Activated T-cell treated with anti-CD3 and anti-CD28 coated beads for 1 hour (primary cell): ENCODE data around the gene PHKA1.
"Not testable (repeated sequence)": the region's sequence is repeated elsewhere in the genome, so short reads cannot be mapped to it uniquely, and the experiment has no call there.

Experiments
- DNase-seq: peaks from one replicate; pipeline ENCODE4 v3.0.0-alpha.2; 2020; ENCODE audit warnings: low read depth

The PHKA1 gene

GRCh38 chrX:72666451-72666850 lies 47.7 kb downstream of the PHKA1 start:
- DNase-seq, result no peak

GRCh38 chrX:72663737-72664136 lies 50.4 kb downstream of the PHKA1 start:
- DNase-seq, result no peak

DNA sequence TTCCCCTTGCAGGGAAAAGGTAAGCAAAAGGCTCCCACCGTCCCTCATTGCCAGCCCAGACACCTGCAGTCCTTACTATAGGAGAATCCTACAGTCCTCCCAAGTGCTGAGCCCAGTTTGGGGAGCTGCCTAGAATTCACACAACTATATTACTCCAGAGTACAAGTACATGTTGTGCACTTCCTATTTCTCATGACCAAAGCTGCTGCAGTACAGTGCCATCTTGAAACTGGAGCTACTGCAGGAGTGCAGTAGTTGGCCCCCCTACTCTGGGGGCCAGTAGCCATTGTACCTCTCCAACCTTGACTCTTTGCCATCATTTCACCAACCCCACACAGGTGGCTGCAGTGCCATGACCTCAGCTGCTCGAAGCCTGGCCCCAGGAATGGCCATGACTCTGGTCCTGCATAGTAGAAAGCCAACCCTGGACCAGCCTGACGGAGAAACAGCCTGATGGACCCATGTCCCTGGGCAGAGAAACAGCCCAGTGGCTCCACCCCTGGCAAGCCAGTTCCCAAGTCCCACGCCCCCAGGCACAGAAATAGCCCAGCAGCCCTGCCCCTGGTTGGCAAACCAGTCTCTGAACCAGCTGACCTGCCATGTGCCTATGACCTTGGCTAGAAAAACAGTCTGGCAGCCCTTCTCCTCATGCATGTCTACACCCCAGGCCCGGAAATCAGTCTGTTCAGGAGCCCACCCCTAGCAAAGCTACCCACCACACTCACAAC lies 51.9 kb downstream of the PHKA1 start:
- no peak for DNase-seq

DNA sequence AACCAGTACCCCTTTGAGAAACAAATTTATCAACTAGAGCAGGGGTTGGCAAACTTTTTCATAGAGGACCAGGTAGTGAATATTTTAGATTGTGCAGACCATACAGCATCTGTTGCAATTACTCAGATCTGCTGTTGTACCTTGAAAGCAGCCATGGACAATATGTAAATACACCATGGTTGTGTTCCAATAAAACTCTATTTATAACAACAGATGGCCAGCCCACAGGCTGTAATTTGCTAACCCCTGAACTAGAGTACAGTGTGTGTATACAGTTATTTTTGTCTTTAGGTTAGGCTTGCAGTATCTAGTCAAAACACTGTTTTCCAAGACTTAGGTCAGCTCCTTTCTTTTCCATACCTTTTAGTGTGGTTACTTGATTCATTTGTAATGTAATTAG lies 54.4 kb downstream of the PHKA1 start:
- DNase-seq, result no peak

DNA sequence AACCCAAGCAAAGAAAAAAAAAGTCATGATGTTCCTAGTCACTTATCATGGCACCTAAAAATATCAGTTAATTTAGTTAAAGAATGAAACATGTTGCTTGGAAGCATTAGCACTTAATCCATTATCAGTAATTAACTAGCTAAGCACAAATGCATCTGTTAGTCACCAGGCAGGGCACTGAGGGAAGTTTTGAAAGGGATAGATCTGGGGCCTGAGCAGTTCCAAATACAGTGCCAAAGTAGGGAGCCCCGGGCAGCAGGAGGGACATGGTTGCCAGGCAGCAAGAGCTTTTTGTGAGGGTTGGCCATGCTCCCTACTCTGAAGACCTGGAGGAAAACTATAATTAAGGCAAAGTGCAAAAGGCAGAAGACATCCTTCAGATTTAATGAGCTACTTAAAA lies 62.0 kb downstream of the PHKA1 start:
- no peak for DNase-seq

DNA sequence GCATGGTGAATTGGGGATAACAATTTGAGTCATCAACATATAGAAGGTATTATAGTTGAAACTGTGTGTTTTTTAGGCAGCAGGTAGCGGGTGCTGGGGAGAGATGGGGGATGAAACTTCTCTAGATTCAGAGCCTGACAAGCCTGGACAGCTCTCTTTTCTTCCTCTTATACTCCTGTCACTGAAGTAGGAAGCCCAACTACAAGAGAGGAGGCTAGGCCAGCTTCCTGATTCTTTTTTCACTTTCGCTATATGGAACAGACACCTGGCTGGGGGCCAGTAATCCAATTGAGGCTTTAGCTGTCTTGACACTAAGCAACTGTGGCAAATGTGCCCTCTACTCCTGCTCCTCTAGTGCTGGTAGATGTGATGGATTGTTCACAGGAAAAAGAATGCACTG lies 69.2 kb downstream of the PHKA1 start:
- no peak for DNase-seq

DNA sequence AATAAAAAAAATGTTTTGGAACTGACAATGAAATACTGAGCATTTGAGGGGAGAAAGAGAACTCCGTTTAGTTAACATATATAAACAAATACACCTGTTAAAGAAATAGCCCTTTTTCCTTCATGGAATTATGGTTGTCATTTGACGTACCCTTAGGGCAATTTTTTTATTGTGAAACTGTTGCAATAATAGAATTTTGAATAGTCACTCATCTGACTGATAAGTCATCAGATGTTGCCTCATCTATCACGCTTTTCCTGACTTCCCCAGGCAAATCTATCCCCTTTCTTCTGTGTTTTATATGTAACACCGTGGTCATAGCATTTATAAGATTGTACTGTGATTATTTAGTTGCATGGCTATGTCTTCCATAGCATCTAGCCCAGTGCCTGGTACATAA lies 72.5 kb downstream of the PHKA1 start:
- DNase-seq, result no peak

DNA sequence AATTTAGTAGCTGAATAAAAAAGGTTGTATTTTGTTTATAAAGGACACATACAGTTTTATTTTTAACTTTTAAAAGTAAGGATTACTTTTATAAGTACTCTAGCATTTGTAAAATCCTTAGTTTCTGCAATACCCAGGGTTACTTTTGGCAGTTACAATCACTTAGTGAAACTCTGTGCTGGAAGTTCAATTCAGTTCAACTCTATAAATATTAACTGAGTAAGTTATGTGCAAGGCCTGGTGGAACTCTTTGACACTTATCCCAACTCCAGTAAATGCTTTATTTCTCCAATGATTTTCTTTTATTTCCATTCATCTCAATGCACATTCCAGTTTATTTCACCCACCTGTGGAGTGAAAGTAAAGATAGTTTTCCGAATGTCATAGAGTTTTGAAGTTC lies 78.2 kb downstream of the PHKA1 start:
- DNase-seq, result no peak

GRCh38 chrX:72634331-72634730 lies 79.8 kb downstream of the PHKA1 start:
- DNase-seq, result no peak

DNA sequence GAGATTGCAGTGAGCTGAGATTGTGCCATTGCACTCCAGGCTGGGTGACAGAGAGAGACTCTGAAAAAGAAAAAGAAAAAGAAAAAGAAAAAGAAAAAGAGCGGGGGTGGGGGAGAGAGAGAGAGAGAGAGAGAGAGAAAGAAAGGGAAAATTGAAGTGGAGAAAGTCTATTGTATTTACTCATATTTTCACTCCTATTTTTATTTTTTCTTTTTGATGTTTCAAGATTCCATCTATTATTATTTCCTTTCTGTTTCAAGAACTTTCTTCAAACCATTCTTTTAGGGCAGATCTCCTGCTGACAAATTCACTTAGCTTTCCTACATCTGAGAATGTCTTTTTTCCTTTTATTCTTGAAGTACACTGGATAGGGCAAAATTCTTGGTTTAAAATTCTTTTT lies 83.9 kb downstream of the PHKA1 start:
- no peak for DNase-seq

DNA sequence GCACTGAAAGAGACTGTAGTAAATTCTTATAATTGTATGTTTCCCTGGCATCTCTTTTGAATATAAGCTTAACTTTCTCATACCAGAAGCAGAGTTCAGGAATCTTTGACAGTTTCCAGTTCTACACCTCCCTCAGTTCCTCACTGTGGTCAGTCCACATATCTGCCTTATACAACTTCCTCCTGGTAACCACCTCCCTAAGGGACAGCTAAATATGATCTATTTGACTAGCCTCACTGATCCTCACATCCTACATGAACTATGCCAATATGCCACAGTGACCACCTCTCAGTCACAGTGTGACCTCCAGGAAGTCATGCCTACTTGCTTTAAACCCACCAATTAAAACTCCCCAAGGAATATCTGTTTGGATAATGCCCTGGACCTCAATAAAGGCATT lies 89.9 kb downstream of the PHKA1 start:
- no peak for DNase-seq

DNA sequence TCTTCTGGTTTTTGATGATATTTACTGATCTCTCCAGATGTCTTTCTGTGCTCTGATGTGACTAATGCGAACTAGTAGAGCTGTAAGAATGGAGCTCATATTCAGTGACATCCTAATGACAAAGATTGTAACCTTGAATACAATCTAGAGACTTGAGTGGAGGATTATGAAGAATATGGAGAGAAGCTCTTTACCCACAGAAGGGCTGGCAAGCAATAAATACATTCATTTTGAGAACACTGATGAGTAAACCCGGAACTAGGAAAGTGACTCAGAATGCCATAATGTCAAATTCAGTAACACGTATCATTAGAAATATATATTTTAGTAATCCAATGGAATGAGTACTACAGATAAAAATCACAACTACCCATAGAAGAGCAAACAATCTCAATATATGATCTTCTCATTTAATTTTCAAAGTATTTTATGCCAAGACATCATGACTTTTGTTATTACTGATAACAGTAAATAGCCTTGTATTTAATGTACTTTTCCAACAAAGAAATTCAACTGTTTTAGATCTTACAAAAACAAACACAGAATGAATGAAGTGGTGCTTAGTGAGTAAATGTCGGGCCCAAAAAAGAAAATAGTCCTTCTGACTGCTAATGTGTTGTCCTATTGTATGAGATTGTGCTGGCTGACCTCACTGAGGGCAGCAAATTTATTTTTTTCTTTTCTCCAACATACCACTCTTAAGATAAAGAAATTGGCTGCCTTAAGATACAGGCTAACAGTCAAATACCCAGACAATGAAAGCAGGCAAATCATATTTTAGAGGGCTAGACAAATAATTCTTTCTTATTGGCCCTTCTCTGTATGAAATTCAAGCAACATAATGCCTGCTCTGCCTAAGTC lies 92.3 kb downstream of the PHKA1 start:
- no peak for DNase-seq

- no peak for DNase-seq
Observed at GRCh38 chrX:72621163-72621562, 92.9 kb downstream of the PHKA1 start.

- DNase-seq, result no peak
Observed at GRCh38 chrX:72620550-72621145, 93.5 kb downstream of the PHKA1 start.

DNA sequence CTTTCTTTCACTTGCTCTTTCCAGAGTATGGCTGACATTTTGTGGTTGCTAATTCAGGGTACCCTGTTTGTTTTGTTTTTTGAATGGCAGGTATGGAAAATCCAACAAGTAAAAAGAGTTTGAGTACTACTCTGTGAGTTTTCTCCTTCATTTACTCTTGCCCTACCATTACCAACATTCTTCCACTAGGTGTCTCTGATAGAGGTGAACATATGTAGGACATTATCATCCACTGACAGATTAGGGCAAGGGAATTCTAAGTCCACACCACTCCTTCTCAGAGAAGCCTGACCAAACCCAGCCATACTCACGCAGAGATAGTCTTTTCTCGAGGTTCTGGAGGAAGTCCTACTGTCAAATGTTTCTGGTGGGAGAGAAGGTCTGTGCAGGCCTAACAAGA lies 104.8 kb downstream of the PHKA1 start:
- no peak for DNase-seq

- DNase-seq, result no peak
Observed at GRCh38 chrX:72604705-72605104, 109.4 kb downstream of the PHKA1 start.

DNA sequence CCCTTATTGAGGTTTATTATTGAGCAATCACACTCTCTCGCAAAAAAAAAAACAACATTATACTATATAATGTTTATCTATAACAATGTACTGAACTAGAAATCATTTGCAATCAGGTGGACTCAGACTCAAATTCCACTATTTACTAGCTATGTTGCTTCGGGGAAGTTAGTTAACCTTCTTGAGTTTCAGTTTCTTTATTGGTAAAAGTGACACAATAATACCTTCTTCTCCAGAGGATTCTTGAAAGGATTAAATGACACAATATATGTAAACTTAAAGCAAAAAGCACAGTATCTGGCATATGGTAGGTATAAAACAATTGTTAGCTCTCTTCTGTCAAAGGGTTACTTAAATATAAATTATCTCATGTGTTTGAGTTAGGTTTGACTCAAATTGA lies 110.0 kb downstream of the PHKA1 start:
- DNase-seq, result no peak

- not testable (repeated sequence) for DNase-seq
Observed at GRCh38 chrX:72591038-72591437, 123.1 kb downstream of the PHKA1 start.

DNA sequence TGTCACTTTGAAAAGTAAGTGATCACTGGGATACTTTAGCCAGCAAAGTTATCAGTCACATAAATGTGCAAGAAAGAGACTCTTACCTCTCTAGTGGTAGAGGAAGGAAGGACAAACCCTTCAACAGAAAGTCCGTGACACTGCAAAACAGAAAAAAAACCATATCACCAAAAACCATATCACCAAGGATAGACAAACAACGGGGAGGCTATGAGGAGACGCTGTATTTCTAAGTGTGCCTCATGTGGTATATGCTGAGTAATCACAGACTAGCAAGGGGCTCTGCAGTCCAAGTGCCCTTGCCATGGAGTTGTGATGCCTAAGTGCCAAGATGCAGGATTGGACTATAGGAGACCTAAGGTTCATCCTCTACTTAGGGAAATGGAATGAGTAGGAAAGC lies 129.9 kb downstream of the PHKA1 start:
- DNase-seq, result no peak

DNA sequence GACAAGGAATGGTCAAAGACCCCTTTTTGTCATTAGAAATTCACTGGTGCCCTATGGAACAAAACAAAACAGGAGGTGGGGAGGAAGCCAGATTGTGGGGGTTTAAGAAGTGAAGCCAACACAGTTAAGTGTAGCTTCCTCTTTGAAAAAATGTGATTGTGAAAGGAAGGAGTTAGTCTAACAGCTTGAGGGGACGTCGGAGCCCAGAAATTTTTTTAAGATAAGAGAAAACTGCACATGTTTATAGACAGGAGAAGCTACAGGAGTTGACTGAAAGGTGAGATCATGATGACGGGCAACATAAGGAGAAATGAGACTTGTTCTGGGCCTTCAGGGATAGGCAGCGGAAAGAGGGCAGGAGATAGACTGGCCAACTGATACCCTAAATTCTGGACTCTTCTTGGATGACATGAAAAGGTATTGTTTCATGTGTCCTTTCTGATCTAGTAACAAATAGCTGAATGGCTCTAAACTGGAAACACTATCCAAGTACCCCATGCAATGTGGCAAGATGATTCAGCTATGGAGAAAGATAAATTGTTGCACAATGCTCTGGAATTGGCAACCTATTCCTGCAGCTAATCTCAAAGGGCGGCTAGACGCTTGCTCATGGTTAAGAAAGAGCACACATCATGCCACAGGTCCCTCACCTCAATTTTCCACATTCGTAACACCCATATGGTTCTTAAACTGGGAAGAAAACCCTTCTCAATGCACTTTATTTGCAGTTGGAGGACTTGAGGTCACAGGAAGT lies 137.8 kb downstream of the PHKA1 start:
- DNase-seq, result no peak

GRCh38 chrX:72573158-72573511 lies 141.0 kb downstream of the PHKA1 start:
- no peak for DNase-seq
